K562 (cell line): ENCODE results near the gene IER3IP1. TPM values are rescaled to one million over a fixed set of nuclear protein-coding genes. Genes with fewer than 3 reads are reported as not detected.

Experiments
- ERF ChIP-seq: fragments of 450-650 bp; formaldehyde crosslinking; IDR thresholded peaks from 2 replicates; pipeline ENCODE4 v1.4.0; 2020; ENCODE audit warnings: mild to moderate bottlenecking, mixed read lengths
- ETS2 ChIP-seq: IDR thresholded peaks from 2 replicates; pipeline ENCODE4 v1.6.1; 2016; ENCODE audit warnings: borderline replicate concordance, missing genetic modification characterization, mild to moderate bottlenecking, moderate library complexity, missing compliant biosample characterization; ENCODE audit not compliant: poor library complexity, severe bottlenecking
- LCOR ChIP-seq: sonication (generic); formaldehyde crosslinking; IDR thresholded peaks from 2 replicates; pipeline ENCODE4 v1.8.0; 2022; ENCODE audit warnings: mild to moderate bottlenecking, missing genetic modification reagents
- MTA2 ChIP-seq: fragments of 450-650 bp; IDR thresholded peaks from 2 replicates; pipeline ENCODE4 v1.6.1; 2016; ENCODE audit warnings: low read depth
- NFIX ChIP-seq: fragments of 250-450 bp; sonication (Bioruptor Pico); IDR thresholded peaks from 2 replicates; pipeline ENCODE4 v1.4.0; 2020; ENCODE audit warnings: low read depth, mild to moderate bottlenecking, moderate library complexity
- SLC30A9 ChIP-seq: fragments of 250-450 bp; sonication (Bioruptor Pico); IDR thresholded peaks from 2 replicates; pipeline ENCODE4 v1.8.0; 2022; ENCODE audit warnings: mild to moderate bottlenecking, moderate library complexity
- SMARCB1 ChIP-seq: IDR thresholded peaks from 2 replicates; pipeline ENCODE4 v1.6.1; 2011; ENCODE audit warnings: improper control_type of control experiment, low read depth; ENCODE audit not compliant: insufficient read length
- SPI1 ChIP-seq: IDR thresholded peaks from 2 replicates; pipeline ENCODE4 v1.6.1; 2011; ENCODE audit warnings: low read depth, low read length, control low read depth, borderline replicate concordance
- SRF ChIP-seq, 2 experiments: fragments of 250-450, 450-650 bp in 1 of 2; sonication (Bioruptor Pico) in 1 of 2; sonication (generic) in 1 of 2; formaldehyde crosslinking; IDR thresholded peaks; 2 replicates each; pipeline versions ENCODE4 v1.5.0 to v1.5.1; 2020 to 2022; ENCODE audit warnings: mild to moderate bottlenecking in 1 of 2, missing genetic modification reagents in 1 of 2
- SRSF1 ChIP-seq: fragments of 200-400 bp; formaldehyde crosslinking; IDR thresholded peaks from 2 replicates; pipeline ENCODE4 v1.6.1; 2017; ENCODE audit warnings: mild to moderate bottlenecking, low read depth, low read length, moderate library complexity
- ZEB2 ChIP-seq: fragments of 450-650 bp; IDR thresholded peaks from 2 replicates; pipeline ENCODE4 v1.6.1; 2016
- ZNF140 ChIP-seq: fragments of 250-450 bp; sonication (Bioruptor Pico); IDR thresholded peaks from 2 replicates; pipeline ENCODE4 v1.8.0; 2021; ENCODE audit warnings: moderate library complexity, mild to moderate bottlenecking, inconsistent platforms
- ZNF324 ChIP-seq: fragments of 250-450 bp; sonication (Bioruptor Pico); IDR thresholded peaks from 2 replicates; pipeline ENCODE4 v1.4.0; 2020; ENCODE audit warnings: mild to moderate bottlenecking
- polyA plus RNA-seq, 8 experiments: library from polyadenylated mRNA; depleted of rRNA in 4 of 8; stranded (reverse) in 5 of 8; unstranded in 3 of 8; fragments of >200 nt; fragmentation: Nextera tagmentation in 2 of 8; fragmentation: Illumina TruSeq in 1 of 8; extraction: Ambion mirVana in 2 of 8; extraction: Trizol in 1 of 8; gene quantifications; 2 replicates each; pipeline versions ENCODE4 v1.2.1 to v1.2.3, GENCODE V29; 2011 to 2014; ENCODE audit warnings: inconsistent platforms in 1 of 8, missing spikeins in 1 of 8
- total RNA-seq, 7 experiments: library from RNA; depleted of rRNA in 6 of 7; stranded (reverse); fragments of >200 nt in 6 of 7; fragmentation: Illumina TruSeq in 2 of 7; extraction: Trizol in 2 of 7; gene quantifications; 2 replicates each; pipeline versions ENCODE4 v1.2.1 to v1.2.3, GENCODE V29; 2011 to 2021; ENCODE audit warnings: low replicate concordance in 1 of 7
- TF ChIP-seq, protein P1 (sequence below): fragments of 450-650 bp; conservative IDR thresholded peaks from 2 replicates; pipeline ENCODE4 v1.6.1; 2016; ENCODE audit warnings: missing genetic modification characterization, low read depth, mild to moderate bottlenecking, missing compliant biosample characterization, moderate library complexity
- TF ChIP-seq, protein P2 (sequence below): fragments of 450-650 bp; IDR thresholded peaks from 2 replicates; pipeline ENCODE4 v1.6.1; 2016; ENCODE audit warnings: low read depth
- TF ChIP-seq, protein P3 (sequence below), 2 experiments: fragments of 200-800 bp in 1 of 2; sonication (Bioruptor generic) in 1 of 2; sonication (generic) in 1 of 2; formaldehyde crosslinking in 1 of 2; IDR thresholded peaks in 1 of 2; conservative IDR thresholded peaks in 1 of 2; 2 replicates each; pipeline versions ENCODE4 v1.5.0 to v1.6.1; 2016 to 2020; ENCODE audit warnings: missing compliant biosample characterization in 1 of 2, missing genetic modification characterization in 1 of 2, missing genetic modification reagents in 1 of 2

Gene IER3IP1
- total and polyA plus RNA-seq, 9 of the 15 experiments (the other 6 are each of a cell fraction or from before 2014, with no cell fraction given) = 9.0 to 38.2 (median 19.9) TPM

- TF ChIP-seq SMARCB1 (no peak), ZEB2 (peak; percentile 37; the same call in 1 of the 2 replicates), SPI1 (peak; percentile 80), LCOR (CRISPR knock-in tag) (no peak), ERF (CRISPR knock-in tag) (no peak), SRSF1 (no peak), MTA2 (no peak), ETS2 (tag) (no peak), NFIX (CRISPR knock-in tag) (0 out of 2 replicates have a peak, but pooled peaks have one; percentile 15), SLC30A9 (no peak), SRF (CRISPR knock-in tag; IDR thresholded peaks at IDR 0.05) (peak in 1 of 2 experiments; percentile 83; a peak in 2 of 4 replicates), ZNF140 (CRISPR knock-in tag) (no peak), ZNF324 (CRISPR knock-in tag) (no peak)
- TF ChIP-seq, protein P1, sequence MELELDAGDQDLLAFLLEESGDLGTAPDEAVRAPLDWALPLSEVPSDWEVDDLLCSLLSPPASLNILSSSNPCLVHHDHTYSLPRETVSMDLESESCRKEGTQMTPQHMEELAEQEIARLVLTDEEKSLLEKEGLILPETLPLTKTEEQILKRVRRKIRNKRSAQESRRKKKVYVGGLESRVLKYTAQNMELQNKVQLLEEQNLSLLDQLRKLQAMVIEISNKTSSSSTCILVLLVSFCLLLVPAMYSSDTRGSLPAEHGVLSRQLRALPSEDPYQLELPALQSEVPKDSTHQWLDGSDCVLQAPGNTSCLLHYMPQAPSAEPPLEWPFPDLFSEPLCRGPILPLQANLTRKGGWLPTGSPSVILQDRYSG (tag) = 0 out of 2 replicates have a peak, but pooled peaks have one; percentile 39
- TF ChIP-seq, protein P2, sequence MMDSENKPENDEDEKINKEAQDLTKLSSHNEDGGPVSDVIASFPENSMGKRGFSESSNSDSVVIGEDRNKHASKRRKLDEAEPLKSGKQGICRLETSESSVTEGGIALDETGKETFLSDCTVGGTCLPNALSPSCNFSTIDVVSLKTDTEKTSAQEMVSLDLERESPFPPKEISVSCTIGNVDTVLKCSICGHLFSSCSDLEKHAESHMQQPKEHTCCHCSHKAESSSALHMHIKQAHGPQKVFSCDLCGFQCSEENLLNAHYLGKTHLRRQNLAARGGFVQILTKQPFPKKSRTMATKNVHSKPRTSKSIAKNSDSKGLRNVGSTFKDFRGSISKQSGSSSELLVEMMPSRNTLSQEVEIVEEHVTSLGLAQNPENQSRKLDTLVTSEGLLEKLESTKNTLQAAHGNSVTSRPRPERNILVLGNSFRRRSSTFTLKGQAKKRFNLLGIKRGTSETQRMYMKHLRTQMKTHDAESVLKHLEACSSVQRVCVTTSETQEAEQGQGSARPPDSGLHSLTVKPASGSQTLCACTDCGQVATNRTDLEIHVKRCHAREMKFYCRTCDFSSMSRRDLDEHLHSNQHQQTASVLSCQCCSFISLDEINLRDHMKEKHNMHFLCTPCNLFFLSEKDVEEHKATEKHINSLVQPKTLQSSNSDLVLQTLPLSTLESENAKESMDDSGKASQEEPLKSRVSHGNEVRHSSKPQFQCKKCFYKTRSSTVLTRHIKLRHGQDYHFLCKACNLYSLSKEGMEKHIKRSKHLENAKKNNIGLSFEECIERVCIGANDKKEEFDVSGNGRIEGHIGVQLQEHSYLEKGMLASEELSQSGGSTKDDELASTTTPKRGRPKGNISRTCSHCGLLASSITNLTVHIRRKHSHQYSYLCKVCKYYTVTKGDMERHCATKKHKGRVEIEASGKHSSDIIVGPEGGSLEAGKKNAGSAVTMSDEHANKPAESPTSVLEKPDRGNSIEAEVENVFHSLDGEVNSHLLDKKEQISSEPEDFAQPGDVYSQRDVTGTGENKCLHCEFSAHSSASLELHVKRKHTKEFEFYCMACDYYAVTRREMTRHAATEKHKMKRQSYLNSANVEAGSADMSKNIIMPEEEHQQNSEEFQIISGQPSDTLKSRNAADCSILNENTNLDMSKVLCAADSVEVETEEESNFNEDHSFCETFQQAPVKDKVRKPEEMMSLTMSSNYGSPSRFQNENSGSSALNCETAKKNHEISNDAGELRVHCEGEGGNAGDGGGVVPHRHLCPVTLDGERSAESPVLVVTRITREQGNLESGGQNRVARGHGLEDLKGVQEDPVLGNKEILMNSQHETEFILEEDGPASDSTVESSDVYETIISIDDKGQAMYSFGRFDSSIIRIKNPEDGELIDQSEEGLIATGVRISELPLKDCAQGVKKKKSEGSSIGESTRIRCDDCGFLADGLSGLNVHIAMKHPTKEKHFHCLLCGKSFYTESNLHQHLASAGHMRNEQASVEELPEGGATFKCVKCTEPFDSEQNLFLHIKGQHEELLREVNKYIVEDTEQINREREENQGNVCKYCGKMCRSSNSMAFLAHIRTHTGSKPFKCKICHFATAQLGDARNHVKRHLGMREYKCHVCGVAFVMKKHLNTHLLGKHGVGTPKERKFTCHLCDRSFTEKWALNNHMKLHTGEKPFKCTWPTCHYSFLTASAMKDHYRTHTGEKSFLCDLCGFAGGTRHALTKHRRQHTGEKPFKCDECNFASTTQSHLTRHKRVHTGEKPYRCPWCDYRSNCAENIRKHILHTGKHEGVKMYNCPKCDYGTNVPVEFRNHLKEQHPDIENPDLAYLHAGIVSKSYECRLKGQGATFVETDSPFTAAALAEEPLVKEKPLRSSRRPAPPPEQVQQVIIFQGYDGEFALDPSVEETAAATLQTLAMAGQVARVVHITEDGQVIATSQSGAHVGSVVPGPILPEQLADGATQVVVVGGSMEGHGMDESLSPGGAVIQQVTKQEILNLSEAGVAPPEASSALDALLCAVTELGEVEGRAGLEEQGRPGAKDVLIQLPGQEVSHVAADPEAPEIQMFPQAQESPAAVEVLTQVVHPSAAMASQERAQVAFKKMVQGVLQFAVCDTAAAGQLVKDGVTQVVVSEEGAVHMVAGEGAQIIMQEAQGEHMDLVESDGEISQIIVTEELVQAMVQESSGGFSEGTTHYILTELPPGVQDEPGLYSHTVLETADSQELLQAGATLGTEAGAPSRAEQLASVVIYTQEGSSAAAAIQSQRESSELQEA = no peak
- TF ChIP-seq, protein P3, sequence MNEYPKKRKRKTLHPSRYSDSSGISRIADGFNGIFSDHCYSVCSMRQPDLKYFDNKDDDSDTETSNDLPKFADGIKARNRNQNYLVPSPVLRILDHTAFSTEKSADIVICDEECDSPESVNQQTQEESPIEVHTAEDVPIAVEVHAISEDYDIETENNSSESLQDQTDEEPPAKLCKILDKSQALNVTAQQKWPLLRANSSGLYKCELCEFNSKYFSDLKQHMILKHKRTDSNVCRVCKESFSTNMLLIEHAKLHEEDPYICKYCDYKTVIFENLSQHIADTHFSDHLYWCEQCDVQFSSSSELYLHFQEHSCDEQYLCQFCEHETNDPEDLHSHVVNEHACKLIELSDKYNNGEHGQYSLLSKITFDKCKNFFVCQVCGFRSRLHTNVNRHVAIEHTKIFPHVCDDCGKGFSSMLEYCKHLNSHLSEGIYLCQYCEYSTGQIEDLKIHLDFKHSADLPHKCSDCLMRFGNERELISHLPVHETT (CRISPR knock-in tag; conservative IDR thresholded peaks at IDR 0.05 in 1 of 2, IDR thresholded peaks at IDR 0.05 in 1 of 2) = peak in 1 of 2 experiments; percentile 23; a peak in 1 of 4 replicates
Observed at GRCh38 chr18:47184419-47185050, 8.4 kb upstream of the IER3IP1 start (continued).
